Esophagus squamous epithelium (tissue), 5 donors: ENCODE measurements around the gene STXBP6. TPM values are rescaled to one million over a fixed set of nuclear protein-coding genes. Genes with fewer than 3 reads are reported as not detected.

Experiments used
- DNase-seq: peaks from one replicate; lab custom pipeline; 2025; lab: John Stamatoyannopoulos, UW
- H3K27ac ChIP-seq, 4 donors: fragments of 200-600 bp; sonication (generic); one replicate each; pipeline ENCODE4 v1.5.1; 2016 to 2019; ENCODE audit warnings: mild to moderate bottlenecking in 1 of 4
- H3K27me3 ChIP-seq, 4 donors: fragments of 200-600 bp; sonication (generic); 1 replicate in 3 of 4; 2 replicates in 1 of 4; pipeline versions ENCODE4 v1.5.1 to v1.6.0; 2017 to 2021; ENCODE audit warnings: antibody characterized with exemption in 1 of 4
- H3K36me3 ChIP-seq, 3 donors: fragments of 200-600 bp; sonication (generic); one replicate each; pipeline ENCODE4 v1.5.1; 2016 to 2019
- H3K4me1 ChIP-seq, 3 donors: fragments of 200-600 bp; sonication (generic); one replicate each; pipeline ENCODE4 v1.5.1; 2017 to 2019
- H3K4me3 ChIP-seq, 4 donors: fragments of 200-600 bp; sonication (generic); 1 replicate in 3 of 4; 2 replicates in 1 of 4; pipeline ENCODE4 v1.5.1; 2016 to 2019; ENCODE audit warnings: mild to moderate bottlenecking in 2 of 4, moderate library complexity in 1 of 4
- H3K9me3 ChIP-seq, 3 donors: fragments of 200-600 bp; sonication (generic); one replicate each; pipeline ENCODE4 v1.5.1; 2016 to 2019
- CTCF ChIP-seq, 6 experiments: fragments of 450-650 bp in 4 of 6; fragments of 200-600 bp in 2 of 6; sonication (generic) in 2 of 6; IDR thresholded peaks; one replicate each; pipeline ENCODE4 v1.5.1; 2016 to 2019; ENCODE audit warnings: antibody characterized with exemption in 6 of 6, mild to moderate bottlenecking in 4 of 6, moderate library complexity in 4 of 6
- POLR2A ChIP-seq, 4 donors: fragments of 450-650 bp; IDR thresholded peaks; one replicate each; pipeline ENCODE4 v1.6.1; 2017; ENCODE audit warnings: antibody characterized with exemption in 4 of 4, mild to moderate bottlenecking in 4 of 4, moderate library complexity in 3 of 4
- WGBS, 2 donors: methylation state at CpG; one replicate each; pipeline ENCODE4 v1.1.5; 2018; 5-methylcytosine and 5-hydroxymethylcytosine counted together
- intact Hi-C: fragments of 100-400 bp; cut with DNase I; formaldehyde crosslinking; loops from one replicate; pipeline ENCODE4 v1.15.0; 2022
- total RNA-seq, 4 donors: library from RNA; depleted of rRNA; stranded (reverse); fragments of >200 nt; gene quantifications; one replicate each; pipeline ENCODE4 v1.1.0, GENCODE V29; 2016
- donor health status: DM: yes; HTN: yes; CAD: no.

The STXBP6 gene
- total RNA-seq, 4 donors from 2014 or later = 1.2 to 9.7 (median 2.8) TPM

- no peaks in the 10 kb centered on the region for H3K36me3 ChIP-seq
- intact Hi-C loops = no loop called here
- no peaks in the 10 kb centered on the region for H3K9me3 ChIP-seq
- H3K4me1 ChIP-seq = peaks cover 0 to 8% (median 6%) of the 10 kb centered on the region in 3 donors
- no peak overlapping the region for H3K27ac ChIP-seq
- H3K27me3 ChIP-seq = no peaks in the 10 kb centered on the region
- H3K4me3 ChIP-seq = no peak overlapping the region
- TF ChIP-seq CTCF (IDR thresholded peaks at IDR 0.05) (no peak), POLR2A (IDR thresholded peaks at IDR 0.05) (no peak)
- WGBS, 2 donors = 85% methylated on average over 6 of the region's 6 CpGs
- DNase-seq = no peak
These were observed 52.8 kb downstream of the STXBP6 start for GRCh38 chr14:24996930-24997725.

DNA sequence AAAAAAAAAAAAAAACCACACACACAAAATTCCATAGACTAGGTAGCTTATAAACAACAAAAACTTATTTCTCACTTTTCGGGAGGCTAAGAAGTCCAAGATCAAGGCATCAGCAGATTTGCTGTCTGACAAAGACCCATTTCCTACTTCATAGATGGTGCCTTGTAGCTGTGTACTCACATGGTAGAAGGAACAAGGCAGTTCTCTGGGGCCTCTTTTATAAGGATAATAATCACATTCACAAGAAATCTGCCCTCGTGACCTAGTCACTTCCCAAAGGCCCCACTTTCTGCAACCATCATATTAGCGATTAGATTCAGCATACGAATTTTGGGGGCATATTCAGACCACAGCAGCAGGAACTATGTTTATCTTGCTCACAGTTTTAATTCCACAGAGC, 54.9 kb downstream of the STXBP6 start:
- H3K4me3 ChIP-seq = no peak overlapping the region
- intact Hi-C loops = no loop called here

DNA sequence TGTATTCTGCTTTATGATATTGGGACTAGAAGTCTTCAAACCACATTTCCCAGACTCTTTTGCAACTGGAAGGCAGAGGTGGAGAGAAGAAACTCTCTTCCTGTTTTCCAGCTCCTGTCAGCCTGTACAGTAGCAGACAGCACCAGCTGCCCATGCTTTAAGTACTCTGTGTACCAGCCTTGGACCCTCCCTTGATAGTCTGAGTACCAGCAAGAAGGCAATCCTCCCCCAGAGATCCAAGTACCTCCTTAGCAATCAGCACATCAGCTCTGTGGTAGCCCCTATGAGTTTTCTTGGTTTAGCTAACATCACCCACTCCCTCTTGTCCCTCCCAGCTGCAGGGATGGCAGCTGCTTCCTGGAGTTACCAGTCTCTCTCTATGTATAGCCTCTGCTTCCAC, 56.3 kb downstream of the STXBP6 start:
- Histone ChIP-seq H3K4me1 (no peaks in the 10 kb centered on the region), H3K36me3 (no peaks in the 10 kb centered on the region), H3K4me3 (no peak overlapping the region), H3K9me3 (no peaks in the 10 kb centered on the region), H3K27ac (no peak overlapping the region), H3K27me3 (no peaks in the 10 kb centered on the region)
- intact Hi-C loops = no loop called here
- TF ChIP-seq POLR2A (IDR thresholded peaks at IDR 0.05) = no peak
- no peak for TF ChIP-seq CTCF (IDR thresholded peaks at IDR 0.05)
- DNase-seq = no peak

More for the DNA sequence above, 54.9 kb downstream of the STXBP6 start:
- no peaks in the 10 kb centered on the region for H3K4me1 ChIP-seq
- H3K36me3 ChIP-seq = no peaks in the 10 kb centered on the region
- no peaks in the 10 kb centered on the region for H3K27me3 ChIP-seq
- DNase-seq = no peak
- TF ChIP-seq POLR2A (IDR thresholded peaks at IDR 0.05) = no peak
- no peak for TF ChIP-seq CTCF (IDR thresholded peaks at IDR 0.05)
- H3K27ac ChIP-seq = no peak overlapping the region
- H3K9me3 ChIP-seq = no peaks in the 10 kb centered on the region
- 80 to 96% methylated on average over 4 of the region's 4 CpGs for WGBS, 2 donors

GRCh38 chr14:24992624-24993360, 57.2 kb downstream of the STXBP6 start:
- no peak overlapping the region for H3K27ac ChIP-seq
- intact Hi-C loops = no loop called here
- no peaks in the 10 kb centered on the region for H3K27me3 ChIP-seq
- no peaks in the 10 kb centered on the region for H3K9me3 ChIP-seq
- no peaks in the 10 kb centered on the region for H3K4me1 ChIP-seq
- H3K36me3 ChIP-seq = no peaks in the 10 kb centered on the region
- TF ChIP-seq CTCF (IDR thresholded peaks at IDR 0.05) = no peak
- no peak for TF ChIP-seq POLR2A (IDR thresholded peaks at IDR 0.05)
- no peak for DNase-seq
- WGBS, 2 donors = 83 to 87% methylated on average over 5 of the region's 5 CpGs
- H3K4me3 ChIP-seq = no peak overlapping the region

- WGBS, 2 donors = 69 to 81% methylated on average over 6 of the region's 6 CpGs
- DNase-seq = no peak
- TF ChIP-seq CTCF (IDR thresholded peaks at IDR 0.05) (no peak), POLR2A (IDR thresholded peaks at IDR 0.05) (no peak)
- Histone ChIP-seq H3K9me3 (no peaks in the 10 kb centered on the region), H3K27ac (no peak overlapping the region), H3K36me3 (no peaks in the 10 kb centered on the region), H3K4me1 (no peaks in the 10 kb centered on the region), H3K27me3 (no peaks in the 10 kb centered on the region), H3K4me3 (no peak overlapping the region)
- intact Hi-C loops = no loop called here
These were observed 58.1 kb downstream of the STXBP6 start for GRCh38 chr14:24991821-24992220.
